DND-41 (cell line): ENCODE measurements around the gene ABT1.

ENCODE experiments used
- ATAC-seq: fragments of 200-7000 bp; cut with Tn5 transposase; 3 replicates; pipeline ENCODE4 v1.9.1; 2021; ENCODE audit warnings: low read depth; ENCODE audit not compliant: insufficient read depth
- DNase-seq: peaks from one replicate; pipeline ENCODE4 v3.0.0-alpha.2; 2020
- H2AFZ ChIP-seq: 2 replicates; pipeline ENCODE4 v1.6.0; 2012; ENCODE audit warnings: low read depth, low read length
- H3K27ac ChIP-seq: 2 replicates; pipeline ENCODE4 v1.5.1; 2012; ENCODE audit warnings: low read length, inconsistent platforms
- H3K27me3 ChIP-seq: fragments of 200-600 bp; sonication (generic); 2 replicates; pipeline ENCODE4 v1.6.0; 2012; ENCODE audit warnings: low read length, mild to moderate bottlenecking, inconsistent platforms; ENCODE audit not compliant: insufficient read depth, poor library complexity
- H3K36me3 ChIP-seq: 2 replicates; pipeline ENCODE4 v1.5.1; 2012; ENCODE audit warnings: low read length, inconsistent platforms; ENCODE audit not compliant: insufficient read depth
- H3K4me1 ChIP-seq: 2 replicates; pipeline ENCODE4 v1.5.1; 2012; ENCODE audit warnings: mild to moderate bottlenecking, low read length; ENCODE audit not compliant: insufficient read depth
- H3K4me2 ChIP-seq: 2 replicates; pipeline ENCODE4 v1.6.0; 2012; ENCODE audit warnings: mild to moderate bottlenecking, moderate library complexity, low read length, inconsistent platforms; ENCODE audit not compliant: insufficient read depth
- H3K4me3 ChIP-seq, 2 experiments: fragments of 200-600 bp in 1 of 2; shearing (Covaris generic) in 1 of 2; 2 replicates each; pipeline ENCODE4 v1.5.1; 2012 to 2016; ENCODE audit warnings: inconsistent platforms in 2 of 2, low read length in 2 of 2, mild to moderate bottlenecking in 2 of 2, low read depth in 1 of 2, moderate library complexity in 1 of 2
- H3K79me2 ChIP-seq: 2 replicates; pipeline ENCODE4 v1.6.0; 2012; ENCODE audit warnings: low read length, inconsistent platforms; ENCODE audit not compliant: insufficient read depth
- H3K9ac ChIP-seq: 2 replicates; pipeline ENCODE4 v1.6.0; 2012; ENCODE audit warnings: low read depth, mild to moderate bottlenecking, inconsistent platforms, low read length, moderate library complexity
- H3K9me3 ChIP-seq: 2 replicates; pipeline ENCODE4 v1.5.1; 2012; ENCODE audit warnings: low read length, moderate library complexity, mild to moderate bottlenecking, inconsistent platforms; ENCODE audit not compliant: insufficient read depth, severe bottlenecking
- H4K20me1 ChIP-seq: 2 replicates; pipeline ENCODE4 v1.6.0; 2012; ENCODE audit warnings: low read length; ENCODE audit not compliant: insufficient read depth
- CTCF ChIP-seq: IDR thresholded peaks from 2 replicates; pipeline ENCODE4 v1.5.1; 2012; ENCODE audit warnings: borderline replicate concordance, low read length, moderate library complexity, mild to moderate bottlenecking; ENCODE audit not compliant: poor library complexity, severe bottlenecking; ENCODE audit errors: extremely low read depth
- EZH2 ChIP-seq: IDR thresholded peaks from 3 replicates; pipeline ENCODE4 v1.6.1; 2012; ENCODE audit warnings: borderline replicate concordance, low read depth, mild to moderate bottlenecking, moderate library complexity, low read length, inconsistent platforms; ENCODE audit not compliant: severe bottlenecking

Gene ABT1

GRCh38 chr6:26552640-26553188 lies 44.0 kb upstream of the ABT1 start:
- H3K36me3 ChIP-seq = no peaks in the 10 kb centered on the region

GRCh38 chr6:26553264-26553634 lies 43.5 kb upstream of the ABT1 start:
- TF ChIP-seq EZH2 (no peak), CTCF (no peak)
- Histone ChIP-seq H2AFZ (peak overlapping the region; percentile 77), H3K9ac (peak overlapping the region; percentile 62), H3K27ac (peak overlapping the region; percentile 72), H3K79me2 (0 out of 2 replicates have a peak, but pooled peaks cover 2% of the 10 kb centered on the region), H3K9me3 (no peaks in the 10 kb centered on the region), H3K4me3 (peak overlapping the region; percentile 39 to 61), H3K4me2 (peak overlapping the region; percentile 79), H4K20me1 (no peaks in the 10 kb centered on the region), H3K4me1 (peaks cover 57% of the 10 kb centered on the region), H3K36me3 (no peaks in the 10 kb centered on the region), H3K27me3 (no peaks in the 10 kb centered on the region)
- peak; percentile 69 for ATAC-seq
- DNase-seq = peak; percentile 81

More at GRCh38 chr6:26552640-26553188, 44.0 kb upstream of the ABT1 start:
- H3K4me2 ChIP-seq = peak overlapping the region; percentile 79
- peak overlapping the region; percentile 39 to 61 for H3K4me3 ChIP-seq
- peaks cover 57% of the 10 kb centered on the region for H3K4me1 ChIP-seq
- H3K79me2 ChIP-seq = 0 out of 2 replicates have a peak, but pooled peaks cover 2% of the 10 kb centered on the region
- no peak for TF ChIP-seq CTCF
- TF ChIP-seq EZH2 = no peak
- H4K20me1 ChIP-seq = no peaks in the 10 kb centered on the region
- H3K27me3 ChIP-seq = no peaks in the 10 kb centered on the region
- peak overlapping the region; percentile 77 for H2AFZ ChIP-seq
- peak overlapping the region; percentile 62 for H3K9ac ChIP-seq
- DNase-seq (no peak), ATAC-seq (no peak)
- no peaks in the 10 kb centered on the region for H3K9me3 ChIP-seq
- H3K27ac ChIP-seq = peak overlapping the region; percentile 61

GRCh38 chr6:26553635-26554446 lies 42.9 kb upstream of the ABT1 start:
- peak; percentile 86 for DNase-seq
- Histone ChIP-seq H4K20me1 (no peaks in the 10 kb centered on the region), H3K9ac (peak overlapping the region; percentile 62), H3K27ac (peak overlapping the region; percentile 72), H2AFZ (peak overlapping the region; percentile 72), H3K9me3 (no peaks in the 10 kb centered on the region), H3K79me2 (0 out of 2 replicates have a peak, but pooled peaks cover 2% of the 10 kb centered on the region), H3K4me1 (peaks cover 57% of the 10 kb centered on the region), H3K36me3 (no peaks in the 10 kb centered on the region), H3K4me3 (peak overlapping the region; percentile 39 to 61), H3K4me2 (peak overlapping the region; percentile 79), H3K27me3 (no peaks in the 10 kb centered on the region)
- TF ChIP-seq CTCF (no peak), EZH2 (no peak)
- peak; percentile 54 for ATAC-seq
